ENCODE measurements around the gene CADPS2. TPM values are rescaled to one million over a fixed set of nuclear protein-coding genes. Genes with fewer than 3 reads are reported as not detected.

The CADPS2 gene
- total RNA-seq, 2 experiments from 2014 or later: not detected

DNA sequence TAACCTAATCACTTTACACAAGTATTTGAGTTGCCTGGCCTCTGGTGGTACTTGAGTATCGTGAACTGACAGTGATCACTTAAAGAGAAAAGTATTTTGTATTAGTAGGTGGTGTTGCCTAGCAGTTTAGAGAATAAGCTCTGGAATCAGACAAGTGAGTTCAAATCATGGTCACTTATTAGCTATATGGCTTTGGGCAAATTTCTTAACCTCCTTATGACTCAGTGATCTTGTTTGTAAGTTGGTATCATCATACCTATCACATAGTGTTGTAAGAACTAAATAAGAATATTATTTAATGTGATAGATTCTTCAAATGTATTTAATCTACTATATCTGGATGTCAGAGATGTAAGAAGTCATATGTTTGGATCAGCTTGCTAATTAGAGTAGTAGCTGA, 351.2 kb downstream of the CADPS2 start:
- H3K4me1 Mint-ChIP-seq: no peaks in the 10 kb centered on the region
- no peaks in the 10 kb centered on the region for H3K27me3 Mint-ChIP-seq
- ChIA-PET POLR2A (no interaction called here), CTCF (no interaction called here)
- no peaks in the 10 kb centered on the region for H3K9me3 Mint-ChIP-seq (ENCODE audit: low read depth)
- H3K36me3 Mint-ChIP-seq (ENCODE audit: low read depth): no peaks in the 10 kb centered on the region
- DNase-seq (no peak), ATAC-seq (no peak)
- no peak overlapping the region for H3K4me3 Mint-ChIP-seq
- no peak overlapping the region for H3K27ac Mint-ChIP-seq
- intact Hi-C loops (cut with DNase I, micrococcal nuclease): loop anchor here in 1 of 2 experiments (10.0 kb wide), 1 partner anchor 520 kb away; no protein-coding TSS in a partner anchor

DNA sequence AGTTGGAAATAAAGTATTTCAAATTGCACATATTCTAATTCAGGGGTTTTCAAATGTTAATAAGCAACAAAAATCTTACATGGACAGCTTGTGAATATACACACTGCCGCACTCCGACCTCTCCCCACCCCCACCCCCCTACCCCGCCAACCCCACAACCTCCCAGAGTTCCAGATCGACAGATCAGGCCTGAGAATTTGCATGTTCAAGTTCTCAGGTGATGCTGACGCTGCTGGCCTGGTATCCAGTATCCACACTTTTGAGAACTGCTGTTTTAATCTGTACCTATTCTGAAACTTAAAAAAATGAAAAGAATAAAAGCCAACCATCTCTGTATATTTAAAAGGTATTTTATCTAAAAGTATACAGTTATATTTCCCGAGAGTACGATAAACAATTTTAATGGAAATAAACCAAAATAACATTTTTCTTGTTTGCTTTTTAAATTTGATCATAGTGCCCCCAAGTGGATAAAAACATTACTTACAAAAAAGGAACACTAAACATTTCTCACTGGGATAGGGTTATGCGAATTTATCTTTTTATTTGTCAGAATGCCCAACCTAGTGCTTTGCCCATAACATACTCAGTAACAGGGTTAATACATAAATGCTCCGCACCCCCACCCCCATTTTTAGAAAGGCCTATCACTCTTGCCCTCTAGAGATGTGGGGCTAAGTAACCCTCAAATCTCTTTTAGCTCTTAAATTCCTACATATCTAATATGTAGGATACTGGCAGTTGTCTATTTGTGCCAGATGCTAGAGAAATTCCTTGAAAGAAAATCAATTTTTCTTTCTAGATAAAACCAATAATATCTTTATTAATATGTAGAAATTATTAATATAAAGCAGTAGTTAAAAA, 353.6 kb downstream of the CADPS2 start:
- Mint-ChIP-seq H3K9me3 (ENCODE audit: low read depth) (no peaks in the 10 kb centered on the region), H3K27me3 (no peaks in the 10 kb centered on the region), H3K4me1 (no peaks in the 10 kb centered on the region), H3K27ac (no peak overlapping the region), H3K36me3 (ENCODE audit: low read depth) (no peaks in the 10 kb centered on the region), H3K4me3 (no peak overlapping the region)
- ATAC-seq: no peak
- no peak for DNase-seq
- ChIA-PET POLR2A (no interaction called here), CTCF (interaction anchor here (1.1 to 1.7 kb wide), 6 partner anchors 11 to 440 kb away, joined by 3 to 7 read pairs (median 6); no protein-coding TSS in a partner anchor)
- intact Hi-C loops (cut with DNase I, micrococcal nuclease): loop anchor here (5.0 to 10.0 kb wide), 3 partner anchors 315 to 518 kb away; no protein-coding TSS in a partner anchor

DNA sequence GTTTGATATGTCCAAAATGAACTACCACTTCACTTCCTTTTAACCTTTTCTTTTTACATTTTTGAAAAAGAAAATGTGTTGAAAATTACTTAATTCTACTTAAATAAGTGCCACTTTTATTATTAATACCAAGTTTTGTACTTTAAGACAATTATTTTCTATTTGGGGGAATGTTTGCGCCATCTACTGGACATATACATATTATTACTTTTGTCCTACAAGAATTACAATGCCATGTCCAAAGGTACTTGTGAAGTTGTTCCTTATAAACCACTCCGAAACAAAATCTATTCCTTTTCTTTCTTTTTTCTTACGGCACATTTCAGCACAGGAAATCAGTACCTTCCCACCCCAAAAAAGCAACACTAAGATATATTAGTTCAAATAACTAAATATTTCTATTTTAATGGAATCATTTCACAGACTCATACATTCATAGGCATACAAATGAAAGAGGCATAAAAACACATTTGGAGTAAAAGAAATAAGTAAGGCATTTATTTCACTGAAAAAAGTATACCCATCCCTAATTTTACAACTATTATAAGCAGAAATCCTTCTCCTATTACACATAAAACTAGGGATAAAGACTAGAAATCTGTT, 357.3 kb downstream of the CADPS2 start:
- Mint-ChIP-seq H3K27ac (no peak overlapping the region), H3K27me3 (no peaks in the 10 kb centered on the region), H3K36me3 (ENCODE audit: low read depth) (no peaks in the 10 kb centered on the region), H3K4me1 (no peaks in the 10 kb centered on the region), H3K9me3 (ENCODE audit: low read depth) (no peaks in the 10 kb centered on the region), H3K4me3 (no peak overlapping the region)
- intact Hi-C loops (cut with DNase I, micrococcal nuclease): loop anchor here in 1 of 2 experiments (1.0 kb wide), 2 partner anchors 310 to 436 kb away; no protein-coding TSS in a partner anchor
- POLR2A ChIA-PET: no interaction called here
- ATAC-seq (no peak), DNase-seq (no peak)
- CTCF ChIA-PET: interaction anchor here (0.6 to 1.4 kb wide), 3 partner anchors 170 to 436 kb away, joined by 3 to 6 read pairs (median 4); partner anchors contain the start of gene RNF133

DNA sequence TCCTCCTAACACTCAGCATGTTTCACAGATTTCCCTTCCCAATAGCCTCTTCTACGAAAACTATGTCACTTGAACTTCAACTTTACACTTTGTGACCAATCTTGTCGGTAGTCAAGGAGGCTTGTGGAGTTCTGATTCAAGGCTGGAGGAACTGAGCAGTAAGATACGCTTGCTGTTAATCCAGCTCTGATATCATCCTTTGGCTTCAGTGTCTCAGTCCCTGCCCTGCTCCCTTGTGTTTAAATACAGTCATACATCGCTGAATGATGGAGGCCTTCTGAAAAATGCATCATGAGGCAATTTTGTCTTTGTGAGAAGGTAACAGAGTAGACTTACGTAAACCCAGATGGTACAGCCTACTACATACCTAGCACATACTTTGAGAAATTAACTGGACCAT, 360.9 kb downstream of the CADPS2 start:
- ATAC-seq: no peak
- ChIA-PET CTCF (interaction anchor here (1.4 kb wide), 1 partner anchor 10 kb away, joined by 4 read pairs; no protein-coding TSS in a partner anchor), POLR2A (interaction anchor here (0.7 kb wide), 1 partner anchor 86 kb away, joined by 4 read pairs; no protein-coding TSS in a partner anchor)
- H3K4me1 Mint-ChIP-seq: no peaks in the 10 kb centered on the region
- no peak overlapping the region for H3K4me3 Mint-ChIP-seq
- intact Hi-C loops (cut with DNase I, micrococcal nuclease): no loop called here
- no peaks in the 10 kb centered on the region for H3K27me3 Mint-ChIP-seq
- DNase-seq: no peak
- no peak overlapping the region for H3K27ac Mint-ChIP-seq
- H3K9me3 Mint-ChIP-seq (ENCODE audit: low read depth): peaks cover 2% of the 10 kb centered on the region
- H3K36me3 Mint-ChIP-seq (ENCODE audit: low read depth): no peaks in the 10 kb centered on the region

DNA sequence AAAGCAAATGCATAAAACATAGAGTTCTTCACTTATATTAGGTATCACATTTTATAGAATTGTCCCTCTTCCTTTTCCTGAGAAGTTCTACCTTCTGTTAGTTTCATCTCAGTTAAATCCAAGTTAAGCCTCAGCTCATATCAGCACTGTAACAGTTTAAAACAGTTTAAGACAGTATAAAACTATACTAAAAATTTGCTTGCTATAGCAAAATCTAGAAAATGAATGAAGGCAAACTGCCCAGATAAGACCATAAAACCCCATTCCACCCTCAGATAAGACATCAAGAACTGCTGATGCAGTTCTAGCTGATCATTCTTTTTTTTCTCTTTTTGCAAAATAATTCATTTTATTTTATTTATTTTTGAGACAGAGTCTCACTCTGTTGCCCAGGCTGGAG, 364.5 kb downstream of the CADPS2 start:
- no peak for DNase-seq
- no peak overlapping the region for H3K27ac Mint-ChIP-seq
- intact Hi-C loops (cut with DNase I, micrococcal nuclease): no loop called here
- no peaks in the 10 kb centered on the region for H3K36me3 Mint-ChIP-seq (ENCODE audit: low read depth)
- ChIA-PET CTCF (interaction anchor here (1.6 kb wide), 1 partner anchor 12 kb away, joined by 7 read pairs; no protein-coding TSS in a partner anchor), POLR2A (no interaction called here)
- H3K4me3 Mint-ChIP-seq: no peak overlapping the region
- H3K4me1 Mint-ChIP-seq: no peaks in the 10 kb centered on the region
- no peak for ATAC-seq
- no peaks in the 10 kb centered on the region for H3K27me3 Mint-ChIP-seq
- peaks cover 2% of the 10 kb centered on the region for H3K9me3 Mint-ChIP-seq (ENCODE audit: low read depth)

DNA sequence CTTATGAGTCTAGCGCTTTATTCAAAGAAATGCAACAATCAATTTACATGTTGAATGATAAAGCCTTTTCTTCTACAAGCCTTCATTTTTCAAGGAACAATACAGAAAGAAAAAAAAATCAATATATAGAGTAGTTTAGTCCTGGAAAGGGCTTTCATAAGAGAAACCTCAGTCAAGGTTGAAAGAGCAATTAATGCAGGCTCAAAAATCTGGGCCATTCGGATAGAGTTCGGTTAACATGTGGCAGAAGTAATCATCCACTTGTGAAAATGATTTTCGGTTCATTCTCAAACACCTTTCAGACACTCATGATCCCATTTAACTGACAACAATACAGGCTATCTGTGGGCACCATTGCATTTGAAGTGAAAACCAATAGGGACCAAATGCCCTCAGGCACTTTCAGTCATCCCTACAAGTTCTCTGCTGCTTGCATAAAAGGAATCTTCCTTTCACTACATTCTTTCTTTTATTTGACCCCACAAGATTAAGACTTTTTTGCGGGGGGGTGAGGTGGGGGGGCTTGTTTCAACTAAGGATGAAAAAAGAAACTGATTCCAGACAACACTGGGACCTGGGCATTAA, 365.2 kb downstream of the CADPS2 start:
- ATAC-seq: no peak
- ChIA-PET CTCF (interaction anchor here (1.6 kb wide), 1 partner anchor 12 kb away, joined by 7 read pairs; no protein-coding TSS in a partner anchor), POLR2A (no interaction called here)
- no peak overlapping the region for H3K27ac Mint-ChIP-seq
- intact Hi-C loops (cut with DNase I, micrococcal nuclease): no loop called here
- H3K4me3 Mint-ChIP-seq: no peak overlapping the region
- no peaks in the 10 kb centered on the region for H3K27me3 Mint-ChIP-seq
- no peaks in the 10 kb centered on the region for H3K4me1 Mint-ChIP-seq
- no peak for DNase-seq
- no peaks in the 10 kb centered on the region for H3K36me3 Mint-ChIP-seq (ENCODE audit: low read depth)
- H3K9me3 Mint-ChIP-seq (ENCODE audit: low read depth): peaks cover 2% of the 10 kb centered on the region

DNA sequence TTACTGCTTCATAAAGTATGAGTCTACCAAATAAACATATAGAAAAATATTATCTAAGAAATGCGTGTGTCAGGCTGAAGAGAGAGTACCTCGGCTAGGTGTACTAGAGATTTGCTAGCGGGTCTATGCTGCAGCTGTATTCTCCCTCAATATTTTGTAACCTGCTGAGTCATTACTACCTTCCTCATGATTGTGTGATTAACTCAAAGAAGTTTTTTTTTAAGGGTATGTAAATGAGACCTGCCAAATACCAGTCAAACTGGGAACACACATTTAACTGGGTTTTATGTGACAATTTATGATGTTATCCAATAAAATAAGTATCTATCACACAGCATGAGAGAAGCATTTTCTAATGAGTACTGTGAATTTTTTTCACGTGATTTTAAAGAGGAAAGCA, 367.8 kb downstream of the CADPS2 start:
- ATAC-seq: no peak
- intact Hi-C loops (cut with DNase I, micrococcal nuclease): no loop called here
- H3K4me1 Mint-ChIP-seq: no peaks in the 10 kb centered on the region

DNA sequence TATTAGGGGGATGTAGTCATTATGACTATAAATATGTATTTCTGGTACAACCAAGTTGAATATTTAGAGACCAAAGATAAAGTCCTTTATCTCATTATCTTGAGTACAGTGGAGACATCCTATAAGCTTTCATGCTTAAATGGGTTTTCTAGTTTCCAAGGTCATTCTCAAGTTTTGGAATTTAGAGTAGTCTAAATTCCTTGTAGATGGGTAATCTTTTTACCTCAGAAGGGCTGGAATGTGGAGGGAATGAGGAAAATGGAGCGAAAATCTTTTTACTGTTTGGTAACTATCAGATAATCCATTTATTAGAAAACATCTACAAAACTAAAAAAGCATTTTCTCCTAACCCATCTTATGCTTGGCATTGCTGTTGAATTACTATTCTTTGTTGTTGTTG, 368.7 kb downstream of the CADPS2 start:
- peaks cover 1% of the 10 kb centered on the region for H3K9me3 Mint-ChIP-seq (ENCODE audit: low read depth)
- no peak overlapping the region for H3K4me3 Mint-ChIP-seq
- H3K27ac Mint-ChIP-seq: no peak overlapping the region
- ATAC-seq (no peak), DNase-seq (no peak)
- no peaks in the 10 kb centered on the region for H3K36me3 Mint-ChIP-seq (ENCODE audit: low read depth)
- POLR2A ChIA-PET: no interaction called here
- no peaks in the 10 kb centered on the region for H3K4me1 Mint-ChIP-seq
- CTCF ChIA-PET: no interaction called here
- intact Hi-C loops (cut with DNase I, micrococcal nuclease): no loop called here
- H3K27me3 Mint-ChIP-seq: no peaks in the 10 kb centered on the region

More for the DNA sequence above, 367.8 kb downstream of the CADPS2 start:
- Mint-ChIP-seq H3K9me3 (ENCODE audit: low read depth) (peaks cover 2% of the 10 kb centered on the region), H3K27me3 (no peaks in the 10 kb centered on the region), H3K4me3 (no peak overlapping the region), H3K27ac (no peak overlapping the region), H3K36me3 (ENCODE audit: low read depth) (no peaks in the 10 kb centered on the region)
- POLR2A ChIA-PET: no interaction called here
- DNase-seq: no peak
- CTCF ChIA-PET: no interaction called here

DNA sequence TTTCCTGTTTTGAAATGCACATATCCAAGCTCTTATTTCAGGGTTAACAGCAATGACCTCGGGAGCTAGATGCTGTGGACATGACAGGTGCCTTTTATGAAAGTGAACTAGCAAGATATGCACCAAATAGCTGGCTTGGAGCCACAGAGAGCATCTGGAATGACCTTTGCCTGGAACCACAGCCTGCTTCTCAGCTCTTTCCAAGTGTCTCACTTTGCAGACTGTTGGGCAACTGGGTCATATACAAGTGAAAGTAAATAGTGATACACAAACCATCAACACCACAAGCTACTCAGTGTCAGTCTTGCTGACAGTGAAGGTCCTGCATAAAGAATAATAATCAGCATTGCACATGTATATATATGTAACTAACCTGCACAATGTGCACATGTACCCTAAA, 370.9 kb downstream of the CADPS2 start:
- no peak overlapping the region for H3K27ac Mint-ChIP-seq
- H3K9me3 Mint-ChIP-seq (ENCODE audit: low read depth): no peaks in the 10 kb centered on the region
- ChIA-PET CTCF (interaction anchor here (0.6 to 1.1 kb wide), 2 partner anchors 9 to 10 kb away, joined by 4 to 7 read pairs; no protein-coding TSS in a partner anchor), POLR2A (no interaction called here)
- H3K36me3 Mint-ChIP-seq (ENCODE audit: low read depth): no peaks in the 10 kb centered on the region
- intact Hi-C loops (cut with DNase I, micrococcal nuclease): no loop called here
- no peak for ATAC-seq
- H3K4me3 Mint-ChIP-seq: no peak overlapping the region
- H3K4me1 Mint-ChIP-seq: no peaks in the 10 kb centered on the region
- H3K27me3 Mint-ChIP-seq: no peaks in the 10 kb centered on the region
- DNase-seq: no peak

DNA sequence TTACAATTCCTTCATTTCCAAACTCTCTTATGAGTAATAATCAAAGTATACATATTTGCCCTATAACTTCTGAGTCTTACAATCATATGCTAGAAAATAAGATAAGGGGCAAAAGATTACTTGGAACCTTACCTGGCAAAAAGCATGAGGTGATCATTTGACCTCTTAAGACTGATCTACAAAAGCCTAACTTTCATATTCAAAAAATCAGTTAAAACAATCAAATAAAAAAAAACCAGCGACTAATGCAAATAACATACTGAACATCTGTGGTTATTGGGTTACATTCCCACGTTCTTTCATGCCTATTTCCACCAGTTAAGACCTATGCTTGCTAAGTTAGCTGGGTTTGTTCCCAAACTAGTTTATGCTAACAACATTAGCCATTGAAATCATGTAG, 375.0 kb downstream of the CADPS2 start:
- Mint-ChIP-seq H3K36me3 (ENCODE audit: low read depth) (no peaks in the 10 kb centered on the region), H3K4me3 (no peak overlapping the region), H3K9me3 (ENCODE audit: low read depth) (no peaks in the 10 kb centered on the region), H3K27ac (no peak overlapping the region), H3K4me1 (no peaks in the 10 kb centered on the region), H3K27me3 (no peaks in the 10 kb centered on the region)
- ATAC-seq (no peak), DNase-seq (no peak)
- ChIA-PET POLR2A (no interaction called here), CTCF (interaction anchor here (2.1 kb wide), 1 partner anchor 22 kb away, joined by 6 read pairs; no protein-coding TSS in a partner anchor)
- intact Hi-C loops (cut with DNase I, micrococcal nuclease): no loop called here

DNA sequence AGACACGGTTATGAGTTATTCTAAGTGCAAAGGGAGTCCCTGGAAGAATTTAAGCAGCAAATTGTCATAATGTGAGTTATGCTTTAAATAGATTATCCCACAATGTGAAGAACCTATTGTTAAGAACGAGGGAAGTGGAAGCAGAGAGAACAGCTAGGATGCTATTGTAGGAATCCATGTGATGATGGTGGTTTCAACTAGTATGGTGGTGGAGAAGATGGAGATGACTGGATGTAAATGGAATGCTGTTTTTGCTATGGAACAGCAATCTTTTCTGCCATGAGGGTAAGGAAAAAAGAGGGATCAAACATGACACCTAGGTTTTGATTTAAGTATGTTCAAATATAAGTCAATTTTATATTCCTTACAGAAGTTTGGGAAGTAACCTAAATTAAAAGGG, 378.7 kb downstream of the CADPS2 start:
- Mint-ChIP-seq H3K4me1 (no peaks in the 10 kb centered on the region), H3K4me3 (no peak overlapping the region), H3K27me3 (no peaks in the 10 kb centered on the region), H3K36me3 (ENCODE audit: low read depth) (no peaks in the 10 kb centered on the region), H3K27ac (no peak overlapping the region), H3K9me3 (ENCODE audit: low read depth) (no peaks in the 10 kb centered on the region)
- CTCF ChIA-PET: no interaction called here
- no peak for ATAC-seq
- intact Hi-C loops (cut with DNase I, micrococcal nuclease): no loop called here
- POLR2A ChIA-PET: no interaction called here
- no peak for DNase-seq

Measured in activated CD4-positive, alpha-beta T cell treated with anti-CD3 and anti-CD28 coated beads for 36 hours (primary cell).